Kidney glomerular epithelial cell (primary cell): ENCODE measurements around the gene TTC9.

Experiments
- DNase-seq: peaks from one replicate; lab custom pipeline; 2025; lab: John Stamatoyannopoulos, UW

Gene TTC9

GRCh38 chr14:70641548-70642302 is at the start of gene TTC9:
TSS of gene TTC9 (plus strand) at chr14:70641916. CDS start at chr14:70642130, 214 bp downstream.
- DNase-seq, result no peak

GRCh38 chr14:70594461-70594860 is 47.3 kb upstream of the TTC9 start:
- DNase-seq, result no peak

- no peak for DNase-seq
Observed at GRCh38 chr14:70595443-70596185, 46.1 kb upstream of the TTC9 start.

- DNase-seq, result no peak
Observed at GRCh38 chr14:70597731-70598130, 44.0 kb upstream of the TTC9 start.

- no peak for DNase-seq
Observed at GRCh38 chr14:70599345-70599744, 42.4 kb upstream of the TTC9 start.

- peak; percentile 81 for DNase-seq
Observed at GRCh38 chr14:70600382-70601157, 41.1 kb upstream of the TTC9 start, which contains the start of gene MED6. TSS of gene MED6 (minus strand) at chr14:70600655. CDS start at chr14:70600637, 18 bp downstream.

- DNase-seq, result peak; percentile 75
Observed at GRCh38 chr14:70601162-70601561, 40.6 kb upstream of the TTC9 start.

- DNase-seq, result no peak
Observed at GRCh38 chr14:70602254-70602653, 39.5 kb upstream of the TTC9 start.

- no peak for DNase-seq
Observed at GRCh38 chr14:70611216-70611615, 30.5 kb upstream of the TTC9 start.

GRCh38 chr14:70616646-70617045 is 25.1 kb upstream of the TTC9 start:
- no peak for DNase-seq

GRCh38 chr14:70618314-70618713 is 23.4 kb upstream of the TTC9 start:
- DNase-seq, result no peak

- DNase-seq, result no peak
Observed at GRCh38 chr14:70619708-70620107, 22.0 kb upstream of the TTC9 start.

GRCh38 chr14:70622111-70622712 is 19.5 kb upstream of the TTC9 start:
- DNase-seq, result peak; percentile 56

- DNase-seq, result no peak
Observed at GRCh38 chr14:70624972-70625371, 16.7 kb upstream of the TTC9 start.

- DNase-seq, result no peak
Observed at GRCh38 chr14:70631948-70632347, 9.8 kb upstream of the TTC9 start.

- peak; percentile 15 for DNase-seq
Observed at GRCh38 chr14:70635971-70636595, 5.6 kb upstream of the TTC9 start.

GRCh38 chr14:70638416-70638815 is 3.3 kb upstream of the TTC9 start:
- DNase-seq, result no peak

- peak; percentile 21 for DNase-seq
Observed at GRCh38 chr14:70640938-70641547, 673 bp upstream of the TTC9 start.

GRCh38 chr14:70642303-70643235 is 853 bp downstream of the TTC9 start:
- no peak for DNase-seq

- DNase-seq, result no peak
Observed at GRCh38 chr14:70643967-70644366, 2.3 kb downstream of the TTC9 start.
